HG03060 (cell line): Measurements from ENCODE around the gene PTPRF.
"Not testable (repeated sequence)": the region's sequence is repeated elsewhere in the genome, so short reads cannot be mapped to it uniquely, and the experiment has no call there.

Experiments used
- ATAC-seq: cut with Tn5 transposase; IDR thresholded peaks from one replicate; pipeline ENCODE4 v1.9.1; 2021; ENCODE audit warnings: low read depth, moderate number of reproducible peaks; ENCODE audit not compliant: unreplicated experiment

Gene PTPRF

DNA sequence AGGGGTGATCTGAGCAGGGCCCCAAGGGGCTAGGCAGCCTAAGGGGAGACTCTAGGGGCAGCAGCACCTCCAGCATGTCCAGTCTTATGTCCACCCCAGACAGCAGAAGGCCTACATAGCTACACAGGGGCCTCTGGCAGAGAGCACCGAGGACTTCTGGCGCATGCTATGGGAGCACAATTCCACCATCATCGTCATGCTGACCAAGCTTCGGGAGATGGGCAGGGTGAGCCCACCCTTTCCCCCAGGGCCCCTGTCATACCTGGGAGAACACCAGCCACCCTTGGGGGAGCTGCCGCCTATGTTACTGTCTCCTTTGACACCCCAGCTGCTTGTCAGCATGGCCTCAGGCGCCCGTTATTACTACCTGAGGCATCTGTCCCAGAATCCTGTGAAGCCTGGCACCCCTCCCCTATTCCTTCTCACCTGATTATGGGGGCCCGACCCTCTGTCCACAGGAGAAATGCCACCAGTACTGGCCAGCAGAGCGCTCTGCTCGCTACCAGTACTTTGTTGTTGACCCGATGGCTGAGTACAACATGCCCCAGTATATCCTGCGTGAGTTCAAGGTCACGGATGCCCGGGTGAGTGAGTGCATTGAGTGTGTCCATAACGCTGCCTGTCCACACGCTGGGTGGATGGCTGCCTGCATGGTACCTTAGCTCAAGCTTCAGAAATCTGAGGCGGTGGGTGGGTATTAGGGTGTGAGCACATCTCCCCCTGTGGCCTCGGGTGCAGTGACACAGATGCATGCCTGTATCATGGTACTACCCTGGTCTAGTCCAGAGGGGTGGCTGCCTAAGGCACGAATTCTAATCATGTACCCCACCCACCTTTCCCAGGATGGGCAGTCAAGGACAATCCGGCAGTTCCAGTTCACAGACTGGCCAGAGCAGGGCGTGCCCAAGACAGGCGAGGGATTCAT, 89.6 kb downstream of the PTPRF start:
- ATAC-seq: no peak

DNA sequence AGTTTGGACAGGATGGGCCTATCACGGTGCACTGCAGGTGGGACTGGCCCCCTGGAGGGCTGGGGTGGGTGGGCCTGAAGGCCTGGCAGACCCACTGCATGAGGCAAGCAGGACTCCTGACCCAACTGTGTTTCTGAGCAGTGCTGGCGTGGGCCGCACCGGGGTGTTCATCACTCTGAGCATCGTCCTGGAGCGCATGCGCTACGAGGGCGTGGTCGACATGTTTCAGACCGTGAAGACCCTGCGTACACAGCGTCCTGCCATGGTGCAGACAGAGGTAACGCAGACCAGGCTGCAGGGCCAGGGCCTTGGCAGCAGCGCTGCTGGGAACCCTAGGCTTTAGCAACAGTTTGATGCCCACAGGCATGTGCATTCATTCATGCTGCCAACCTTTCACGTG, 90.3 kb downstream of the PTPRF start:
- ATAC-seq: no peak

DNA sequence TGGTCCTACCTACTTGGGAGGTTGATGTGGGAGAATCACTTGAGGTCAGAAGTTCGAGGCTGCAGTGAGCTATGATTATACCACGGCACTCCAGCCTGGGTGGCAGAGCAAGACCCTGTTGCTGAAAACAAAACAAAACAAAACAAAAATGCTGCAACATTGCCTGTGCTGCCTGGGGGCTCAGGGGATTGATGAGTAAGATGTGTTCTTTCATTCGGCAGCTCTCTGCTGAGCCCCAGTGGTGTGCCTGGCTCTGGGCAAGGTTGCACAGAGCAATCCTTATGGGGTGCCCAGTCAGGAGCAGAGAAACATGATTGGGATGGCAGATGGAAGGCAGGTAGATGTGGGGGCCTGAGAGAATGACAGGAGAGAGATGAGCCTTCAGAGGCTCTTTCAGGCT, 90.7 kb downstream of the PTPRF start:
- no peak for ATAC-seq

DNA sequence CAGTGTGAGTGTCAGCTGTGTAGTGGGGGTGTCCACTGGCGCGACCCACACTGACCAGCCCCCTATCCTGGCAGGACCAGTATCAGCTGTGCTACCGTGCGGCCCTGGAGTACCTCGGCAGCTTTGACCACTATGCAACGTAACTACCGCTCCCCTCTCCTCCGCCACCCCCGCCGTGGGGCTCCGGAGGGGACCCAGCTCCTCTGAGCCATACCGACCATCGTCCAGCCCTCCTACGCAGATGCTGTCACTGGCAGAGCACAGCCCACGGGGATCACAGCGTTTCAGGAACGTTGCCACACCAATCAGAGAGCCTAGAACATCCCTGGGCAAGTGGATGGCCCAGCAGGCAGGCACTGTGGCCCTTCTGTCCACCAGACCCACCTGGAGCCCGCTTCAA, 91.2 kb downstream of the PTPRF start:
- no peak for ATAC-seq

DNA sequence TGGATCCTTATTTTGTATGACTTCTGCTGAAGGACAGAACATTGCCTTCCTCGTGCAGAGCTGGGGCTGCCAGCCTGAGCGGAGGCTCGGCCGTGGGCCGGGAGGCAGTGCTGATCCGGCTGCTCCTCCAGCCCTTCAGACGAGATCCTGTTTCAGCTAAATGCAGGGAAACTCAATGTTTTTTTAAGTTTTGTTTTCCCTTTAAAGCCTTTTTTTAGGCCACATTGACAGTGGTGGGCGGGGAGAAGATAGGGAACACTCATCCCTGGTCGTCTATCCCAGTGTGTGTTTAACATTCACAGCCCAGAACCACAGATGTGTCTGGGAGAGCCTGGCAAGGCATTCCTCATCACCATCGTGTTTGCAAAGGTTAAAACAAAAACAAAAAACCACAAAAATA, 91.8 kb downstream of the PTPRF start:
- ATAC-seq: no peak

DNA sequence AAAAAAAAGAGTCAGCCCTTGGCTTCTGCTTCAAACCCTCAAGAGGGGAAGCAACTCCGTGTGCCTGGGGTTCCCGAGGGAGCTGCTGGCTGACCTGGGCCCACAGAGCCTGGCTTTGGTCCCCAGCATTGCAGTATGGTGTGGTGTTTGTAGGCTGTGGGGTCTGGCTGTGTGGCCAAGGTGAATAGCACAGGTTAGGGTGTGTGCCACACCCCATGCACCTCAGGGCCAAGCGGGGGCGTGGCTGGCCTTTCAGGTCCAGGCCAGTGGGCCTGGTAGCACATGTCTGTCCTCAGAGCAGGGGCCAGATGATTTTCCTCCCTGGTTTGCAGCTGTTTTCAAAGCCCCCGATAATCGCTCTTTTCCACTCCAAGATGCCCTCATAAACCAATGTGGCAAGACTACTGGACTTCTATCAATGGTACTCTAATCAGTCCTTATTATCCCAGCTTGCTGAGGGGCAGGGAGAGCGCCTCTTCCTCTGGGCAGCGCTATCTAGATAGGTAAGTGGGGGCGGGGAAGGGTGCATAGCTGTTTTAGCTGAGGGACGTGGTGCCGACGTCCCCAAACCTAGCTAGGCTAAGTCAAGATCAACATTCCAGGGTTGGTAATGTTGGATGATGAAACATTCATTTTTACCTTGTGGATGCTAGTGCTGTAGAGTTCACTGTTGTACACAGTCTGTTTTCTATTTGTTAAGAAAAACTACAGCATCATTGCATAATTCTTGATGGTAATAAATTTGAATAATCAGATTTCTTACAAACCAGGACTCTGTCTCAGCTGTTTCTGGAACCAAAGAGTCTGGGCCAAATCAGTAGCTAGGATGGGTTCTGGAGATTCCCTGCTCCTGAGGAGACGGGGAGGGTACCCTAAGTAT, 92.5 kb downstream of the PTPRF start:
- no peak for ATAC-seq

DNA sequence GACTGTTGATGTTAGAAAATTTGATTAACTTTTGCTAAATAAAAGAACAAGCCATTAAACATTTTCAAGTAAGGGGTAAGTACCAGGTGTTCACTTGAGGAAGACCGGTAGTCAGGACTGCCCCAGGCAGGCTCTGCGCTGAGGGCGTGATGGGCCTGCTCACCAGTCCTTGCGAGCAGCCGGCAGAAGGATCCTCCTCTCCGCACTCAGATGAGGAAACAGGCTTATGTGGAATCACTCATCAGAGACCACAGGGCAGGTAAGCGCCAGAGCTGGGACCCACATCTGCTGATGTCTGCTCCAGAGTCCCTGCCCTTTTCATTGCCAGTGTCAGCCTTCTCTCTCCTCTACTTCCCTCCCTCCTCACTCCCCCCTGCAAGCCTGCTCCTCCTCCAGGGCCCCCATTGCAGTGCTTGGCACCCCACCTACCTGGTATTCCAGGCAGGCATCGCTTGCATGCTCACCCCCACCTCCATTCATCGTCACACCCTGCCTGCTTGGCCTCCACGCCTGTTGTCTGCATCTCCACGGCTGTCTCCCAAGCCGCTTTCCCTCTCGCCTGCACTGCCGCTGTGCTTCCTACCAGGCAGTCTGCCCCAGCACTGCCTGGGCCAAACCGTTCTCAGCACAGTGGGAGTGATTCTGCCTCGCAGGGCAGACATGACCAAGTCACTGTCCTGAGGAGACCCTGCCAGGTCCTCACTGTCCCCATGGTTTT, 94.5 kb downstream of the PTPRF start:
- ATAC-seq: no peak

DNA sequence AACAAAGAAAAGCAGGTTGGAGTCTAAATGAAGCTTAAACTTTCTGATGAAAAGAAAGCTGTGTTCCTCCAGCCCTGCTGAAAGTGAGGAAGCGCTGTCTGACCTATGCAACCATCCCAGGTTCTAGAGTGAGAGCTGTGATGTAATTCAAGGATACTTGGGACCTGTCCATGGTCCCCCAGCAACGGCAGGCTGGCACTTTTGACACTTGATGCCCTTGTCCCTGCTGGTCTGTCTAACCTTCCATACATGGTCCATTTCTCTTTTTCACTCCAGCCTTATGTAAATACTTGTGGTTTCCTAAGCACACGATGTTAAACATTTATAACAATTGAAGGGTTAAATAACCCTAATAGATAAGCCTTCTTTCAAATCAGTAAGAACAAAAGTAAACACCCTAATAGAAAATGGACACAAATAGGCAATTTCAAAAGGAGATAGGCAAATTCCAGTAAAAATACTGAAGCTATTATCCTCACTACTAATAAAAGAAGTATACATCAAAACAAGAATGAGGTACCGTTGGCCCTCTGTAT, 101.5 kb downstream of the PTPRF start:
- ATAC-seq: no peak

DNA sequence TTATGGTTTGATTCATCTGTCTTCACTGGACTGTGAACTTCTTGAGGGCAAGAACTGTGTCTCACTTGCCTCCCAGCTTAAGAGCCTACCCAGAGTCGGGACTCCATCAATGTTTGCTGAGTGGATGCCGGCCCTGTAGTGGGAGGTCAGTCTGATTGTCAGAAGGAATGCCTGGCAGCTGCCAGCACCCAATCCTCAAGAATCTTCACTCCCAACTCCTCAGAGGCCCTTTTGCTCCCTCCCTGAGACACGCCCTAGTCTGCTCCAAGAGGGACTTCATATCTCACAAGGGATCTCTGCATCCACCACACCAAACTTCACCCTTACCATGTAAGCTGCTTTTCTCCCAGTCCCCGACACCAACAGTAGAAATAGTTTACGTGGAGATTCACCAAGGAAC, 104.0 kb downstream of the PTPRF start:
- no peak for ATAC-seq

DNA sequence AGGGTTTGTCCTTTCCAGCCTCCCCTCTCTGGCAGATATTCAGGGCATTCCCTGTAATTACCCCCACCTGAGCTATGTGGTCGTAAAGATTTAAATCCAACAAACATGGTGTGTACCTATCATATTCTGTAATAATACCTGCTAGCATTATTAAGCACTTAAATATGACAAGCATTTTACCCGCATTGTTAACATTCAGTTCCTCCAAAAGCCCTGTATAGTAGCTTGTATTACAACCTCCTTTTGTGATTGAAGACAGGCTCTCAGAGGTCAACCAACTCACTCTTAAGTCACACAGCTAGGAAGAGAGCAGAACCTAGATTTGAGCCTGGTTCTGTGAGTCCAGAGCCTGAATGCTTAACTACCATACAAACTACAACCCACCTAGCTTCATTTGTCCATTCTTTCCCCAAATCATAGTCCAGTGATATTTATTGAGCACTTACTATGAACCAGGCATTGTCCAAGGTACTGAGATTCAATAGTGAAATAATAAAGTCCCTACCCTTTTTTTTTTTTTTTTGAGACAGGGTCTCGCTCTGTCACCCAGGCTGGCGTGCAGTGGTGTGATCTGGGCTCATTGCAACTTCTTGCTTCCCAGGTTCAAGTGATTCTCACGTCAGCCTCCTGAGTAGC, 105.4 kb downstream of the PTPRF start:
- ATAC-seq: no peak

DNA sequence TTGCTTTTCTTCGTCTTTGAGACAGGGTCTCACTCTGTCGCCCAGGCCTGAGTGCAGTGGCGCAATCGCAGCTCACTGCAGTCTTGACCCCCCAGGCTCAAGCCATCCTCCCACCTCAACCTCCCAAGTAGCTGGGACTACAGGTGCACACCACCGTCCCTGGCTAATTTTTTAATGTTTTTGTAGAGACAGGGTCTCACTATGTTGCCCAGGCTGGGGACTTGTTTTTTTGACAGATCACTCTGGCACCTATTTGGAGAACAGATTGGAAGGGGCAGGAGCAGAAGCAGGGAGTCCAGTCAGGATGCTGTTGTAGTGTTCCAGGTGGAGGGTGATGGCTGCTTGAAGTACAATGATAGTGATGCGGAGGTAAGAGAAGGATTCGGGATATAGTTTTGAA, 106.6 kb downstream of the PTPRF start:
- no peak for ATAC-seq

DNA sequence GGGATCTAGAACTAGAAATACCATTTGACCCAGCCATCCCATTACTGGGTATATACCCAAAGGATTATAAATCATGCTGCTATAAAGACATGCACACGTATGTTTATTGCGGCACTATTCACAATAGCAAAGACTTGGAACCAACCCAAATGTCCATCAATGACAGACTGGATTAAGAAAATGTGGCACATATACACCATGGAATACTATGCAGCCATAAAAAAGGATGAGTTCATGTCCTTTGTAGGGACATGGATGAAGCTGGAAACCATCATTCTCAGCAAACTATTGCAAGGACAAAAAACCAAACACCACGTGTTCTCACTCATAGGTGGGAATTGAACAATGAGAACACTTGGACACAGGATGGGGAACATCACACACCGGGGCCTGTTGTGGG, 107.7 kb downstream of the PTPRF start:
- not testable (repeated sequence) for ATAC-seq

DNA sequence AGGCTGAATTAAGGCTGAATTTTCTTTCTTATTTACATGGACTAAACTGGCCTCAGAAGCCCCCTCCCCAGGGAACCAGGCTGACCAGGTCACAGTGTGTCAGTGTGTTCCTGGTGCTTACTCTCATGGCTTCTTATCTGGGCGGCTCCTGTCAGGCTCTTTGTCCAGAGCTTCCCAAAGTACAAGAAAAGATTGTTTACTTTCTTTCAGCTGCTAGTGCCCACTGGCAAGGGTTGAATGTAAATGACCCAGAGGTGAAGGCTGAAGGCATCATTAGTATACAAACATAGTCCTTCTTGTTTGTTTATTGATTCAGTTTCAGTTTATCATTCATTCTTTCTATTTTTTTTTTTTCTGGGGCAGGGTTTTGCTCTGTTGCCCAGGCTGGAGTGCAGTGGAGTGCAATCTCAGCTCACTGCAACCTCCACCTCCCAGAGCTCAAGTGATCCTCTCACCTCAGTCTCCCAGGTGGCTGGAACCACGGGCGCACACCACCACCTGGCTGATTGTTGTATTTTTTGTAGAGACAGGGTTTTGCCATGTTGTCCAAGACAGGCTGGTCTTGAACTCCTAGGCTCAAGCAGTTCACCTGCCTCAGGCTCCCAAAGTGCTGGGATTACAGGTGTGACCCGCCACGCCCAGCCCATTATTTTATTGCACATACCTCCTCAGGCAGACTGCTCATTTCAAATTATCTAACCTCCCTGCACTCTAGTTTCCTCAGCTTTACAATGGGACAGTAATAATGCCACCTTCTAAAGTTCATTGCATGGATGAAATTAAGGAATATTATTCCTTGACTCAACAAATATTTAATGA, 109.5 kb downstream of the PTPRF start:
- ATAC-seq: no peak

DNA sequence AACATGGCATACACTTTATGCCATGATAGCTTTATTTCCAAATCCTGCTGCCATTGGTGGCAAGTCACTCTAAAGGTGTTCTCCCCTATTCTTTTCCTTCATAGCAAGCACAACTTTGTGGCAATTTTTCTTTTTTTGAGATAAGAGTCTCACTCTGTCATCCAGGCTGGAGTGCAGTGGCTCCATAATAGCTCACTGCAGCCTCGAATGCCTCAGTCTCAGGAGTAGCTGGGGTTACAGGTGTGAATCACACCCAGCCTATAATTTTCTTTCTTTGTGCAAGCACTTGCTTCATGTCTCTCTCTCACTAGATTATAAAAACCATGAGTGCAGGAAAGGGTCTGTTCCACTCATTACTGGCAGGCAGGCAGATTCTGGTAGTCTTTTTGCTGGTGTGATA, 113.9 kb downstream of the PTPRF start:
- ATAC-seq: no peak

DNA sequence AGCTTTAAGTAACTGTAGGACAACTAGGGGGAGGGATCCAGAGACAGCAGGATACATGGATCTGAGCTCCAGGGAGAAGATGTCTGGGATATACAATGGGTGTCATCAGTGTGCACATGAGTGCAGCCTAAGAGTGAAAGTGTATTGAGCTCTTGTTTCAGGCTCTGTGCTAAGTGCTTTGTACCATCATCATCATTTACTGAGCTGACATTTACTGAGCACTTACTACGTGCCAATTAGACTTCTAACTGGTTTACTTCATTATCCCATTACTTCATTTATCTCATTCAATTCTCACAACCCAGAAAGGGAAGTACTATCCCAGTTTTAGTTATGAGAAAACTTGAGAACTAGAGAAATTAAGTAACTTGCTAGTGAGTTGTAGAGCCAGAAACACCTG, 114.8 kb downstream of the PTPRF start:
- no peak for ATAC-seq

DNA sequence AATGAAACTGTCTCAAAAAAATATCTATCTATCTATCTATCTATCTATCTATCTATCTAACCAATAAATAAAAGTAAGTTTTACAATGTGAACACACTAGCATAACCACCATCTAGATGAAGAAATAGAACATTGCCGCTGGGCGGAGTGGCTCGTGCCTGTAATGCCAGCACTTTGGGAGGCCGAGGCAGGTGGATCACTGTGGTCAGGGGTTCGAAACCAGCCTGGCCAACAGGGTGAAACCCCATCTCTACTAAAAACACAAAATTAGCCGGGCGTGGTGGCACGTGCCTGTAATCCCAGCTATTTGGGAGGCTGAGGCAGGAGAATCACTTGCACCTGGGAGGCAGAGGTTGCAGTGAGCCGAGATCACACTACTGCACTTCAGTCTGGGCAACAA, 116.6 kb downstream of the PTPRF start:
- ATAC-seq: not testable (repeated sequence)

DNA sequence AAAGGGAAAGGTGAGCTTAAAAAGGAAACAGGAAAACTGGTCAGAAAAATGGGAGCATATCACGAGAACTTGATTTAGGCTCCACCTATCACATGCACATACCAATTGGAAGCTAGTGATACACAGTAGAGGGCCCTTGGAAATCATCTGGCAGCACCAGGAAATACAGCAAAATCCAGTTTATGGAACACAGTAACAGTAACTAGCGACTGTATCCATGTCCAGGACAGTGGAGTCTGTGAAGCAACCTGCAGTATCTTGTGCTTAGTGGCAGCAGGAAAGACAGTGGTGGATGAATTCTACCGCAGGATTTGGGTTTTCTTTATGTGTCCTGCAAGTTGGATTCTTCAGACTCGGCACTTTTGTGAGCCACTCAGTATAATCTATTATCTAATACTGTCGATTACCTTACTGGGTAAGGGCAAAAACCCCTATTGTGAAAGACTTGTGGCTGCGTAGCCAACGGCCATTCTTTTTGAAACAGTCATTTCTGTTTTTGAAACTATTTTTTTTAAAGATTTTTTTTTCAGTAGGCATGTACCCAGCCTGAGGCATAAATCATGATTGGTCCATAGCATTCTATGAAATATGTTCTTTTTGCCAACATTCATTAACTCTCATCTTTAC, 117.7 kb downstream of the PTPRF start:
- ATAC-seq: no peak

DNA sequence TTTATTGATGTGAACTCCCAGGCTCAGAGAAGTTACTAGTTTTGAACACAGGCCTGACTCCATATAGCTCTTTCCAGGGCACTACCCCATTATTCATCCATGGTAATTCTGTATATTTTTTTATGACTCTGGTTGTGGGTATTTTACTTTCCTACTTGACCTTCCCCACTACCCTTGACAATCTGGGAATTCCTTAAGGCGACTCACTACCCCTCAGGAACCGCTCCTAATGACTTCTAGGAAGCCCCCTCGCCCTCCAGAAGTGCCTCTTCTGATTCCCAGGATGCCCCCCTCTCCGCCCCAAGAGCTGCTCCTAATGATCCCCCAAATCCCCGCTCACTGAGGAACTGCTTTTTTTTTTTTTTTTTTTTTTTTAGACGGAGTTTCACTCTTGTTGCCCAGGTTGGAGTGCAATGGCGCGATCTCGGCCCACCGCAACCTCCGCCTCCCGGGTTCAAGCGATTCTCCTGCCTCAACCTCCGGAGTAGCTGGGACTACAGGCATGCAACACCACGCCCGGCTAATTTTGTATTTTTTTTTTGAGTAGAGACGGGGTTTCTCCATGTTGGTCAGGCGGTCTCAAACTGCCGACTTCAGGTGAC, 118.3 kb downstream of the PTPRF start:
- no peak for ATAC-seq
